Measurements from ENCODE around the gene HAPLN2. TPM values are rescaled to one million over a fixed set of nuclear protein-coding genes. Genes with fewer than 3 reads are reported as not detected.

Gene HAPLN2
- total and polyA plus RNA-seq, 2 experiments from 2014 or later, result not detected

GRCh38 chr1:156626079-156626438 lies 6.8 kb downstream of the HAPLN2 start:
- H3K9me3 ChIP-seq (ENCODE audit: low read depth), result no peaks in the 10 kb centered on the region
- no peaks in the 10 kb centered on the region for H3K36me3 ChIP-seq (replicated peaks; ENCODE audit: insufficient read depth, low read depth)
- no peak overlapping the region for H3K27ac ChIP-seq
- peak overlapping the region; percentile 90 for H3K4me2 ChIP-seq
- peaks cover 76% of the 10 kb centered on the region for H3K27me3 ChIP-seq
- peaks cover 23% of the 10 kb centered on the region for H3K4me1 ChIP-seq (ENCODE audit: insufficient read depth)
- 45% methylated on average over 4 of the region's 4 CpGs for WGBS (ENCODE audit: low lambda C conversion rate, missing lambda C conversion rate)
- H3K79me2 ChIP-seq, result no peaks in the 10 kb centered on the region
- no peaks in the 10 kb centered on the region for H4K20me1 ChIP-seq (ENCODE audit: insufficient read depth, poor library complexity, severe bottlenecking)
- DNase-seq (ENCODE audit: low spot score), result no peak
- H3K9me2 ChIP-seq (replicated peaks; ENCODE audit: insufficient read depth), result no peaks in the 10 kb centered on the region
- TF ChIP-seq EZH2 (IDR thresholded peaks at IDR 0.05; ENCODE audit: borderline replicate concordance), result no peak
- no peak for TF ChIP-seq EZH2phosphoT487 (IDR thresholded peaks at IDR 0.05; ENCODE audit: low read depth, severe bottlenecking, unreplicated experiment)
- TF ChIP-seq, protein P1, sequence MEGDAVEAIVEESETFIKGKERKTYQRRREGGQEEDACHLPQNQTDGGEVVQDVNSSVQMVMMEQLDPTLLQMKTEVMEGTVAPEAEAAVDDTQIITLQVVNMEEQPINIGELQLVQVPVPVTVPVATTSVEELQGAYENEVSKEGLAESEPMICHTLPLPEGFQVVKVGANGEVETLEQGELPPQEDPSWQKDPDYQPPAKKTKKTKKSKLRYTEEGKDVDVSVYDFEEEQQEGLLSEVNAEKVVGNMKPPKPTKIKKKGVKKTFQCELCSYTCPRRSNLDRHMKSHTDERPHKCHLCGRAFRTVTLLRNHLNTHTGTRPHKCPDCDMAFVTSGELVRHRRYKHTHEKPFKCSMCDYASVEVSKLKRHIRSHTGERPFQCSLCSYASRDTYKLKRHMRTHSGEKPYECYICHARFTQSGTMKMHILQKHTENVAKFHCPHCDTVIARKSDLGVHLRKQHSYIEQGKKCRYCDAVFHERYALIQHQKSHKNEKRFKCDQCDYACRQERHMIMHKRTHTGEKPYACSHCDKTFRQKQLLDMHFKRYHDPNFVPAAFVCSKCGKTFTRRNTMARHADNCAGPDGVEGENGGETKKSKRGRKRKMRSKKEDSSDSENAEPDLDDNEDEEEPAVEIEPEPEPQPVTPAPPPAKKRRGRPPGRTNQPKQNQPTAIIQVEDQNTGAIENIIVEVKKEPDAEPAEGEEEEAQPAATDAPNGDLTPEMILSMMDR (IDR thresholded peaks at IDR 0.05; ENCODE audit: poor library complexity), result no peak
- H3K4me3 ChIP-seq, result no peak overlapping the region
- H2AFZ ChIP-seq, result no peak overlapping the region

DNA sequence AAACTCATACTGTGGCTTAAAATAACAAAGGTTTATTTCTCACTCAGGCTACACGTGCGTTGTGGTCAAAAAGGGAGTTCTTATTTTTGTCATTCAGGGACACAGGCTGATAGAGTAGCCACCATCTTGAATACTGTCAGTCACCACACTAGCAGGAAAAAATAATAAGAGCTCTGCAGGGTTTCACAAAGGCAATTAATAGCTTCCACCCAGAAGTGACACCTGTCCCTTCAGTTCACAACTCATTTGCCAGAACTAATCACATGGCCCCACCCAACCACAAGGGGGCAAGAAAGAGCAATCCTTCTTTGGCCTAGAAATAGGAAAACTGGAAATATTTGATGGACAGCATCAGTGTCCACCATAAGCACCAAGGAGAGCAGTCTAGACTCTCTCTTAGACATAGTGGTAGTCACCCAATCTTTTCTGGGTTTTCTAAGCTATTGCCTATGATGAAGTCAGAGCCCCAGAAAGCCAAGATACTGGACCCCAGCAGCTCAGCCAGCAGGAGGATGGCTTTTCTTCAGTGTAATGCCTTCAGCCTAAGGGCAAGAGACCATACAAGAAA lies 8.2 kb downstream of the HAPLN2 start:
- Histone ChIP-seq H3K79me2 (no peaks in the 10 kb centered on the region), H3K4me2 (no peak overlapping the region), H2AFZ (no peak overlapping the region), H3K9me3 (ENCODE audit: low read depth) (no peaks in the 10 kb centered on the region), H3K9me2 (replicated peaks; ENCODE audit: insufficient read depth) (no peaks in the 10 kb centered on the region), H3K27ac (no peak overlapping the region), H3K4me1 (ENCODE audit: insufficient read depth) (peaks cover 23% of the 10 kb centered on the region), H3K27me3 (peaks cover 75% of the 10 kb centered on the region), H3K4me3 (no peak overlapping the region), H4K20me1 (ENCODE audit: insufficient read depth, poor library complexity, severe bottlenecking) (no peaks in the 10 kb centered on the region), H3K36me3 (replicated peaks; ENCODE audit: insufficient read depth, low read depth) (no peaks in the 10 kb centered on the region)
- WGBS (ENCODE audit: low lambda C conversion rate, missing lambda C conversion rate), result 90% methylated on average over 2 of the region's 2 CpGs
- TF ChIP-seq, protein P1 (IDR thresholded peaks at IDR 0.05; ENCODE audit: poor library complexity), result peak; percentile 52
- TF ChIP-seq EZH2phosphoT487 (IDR thresholded peaks at IDR 0.05; ENCODE audit: low read depth, severe bottlenecking, unreplicated experiment) (no peak), EZH2 (IDR thresholded peaks at IDR 0.05; ENCODE audit: borderline replicate concordance) (no peak)
- peak; percentile 59 for DNase-seq (ENCODE audit: low spot score)

DNA sequence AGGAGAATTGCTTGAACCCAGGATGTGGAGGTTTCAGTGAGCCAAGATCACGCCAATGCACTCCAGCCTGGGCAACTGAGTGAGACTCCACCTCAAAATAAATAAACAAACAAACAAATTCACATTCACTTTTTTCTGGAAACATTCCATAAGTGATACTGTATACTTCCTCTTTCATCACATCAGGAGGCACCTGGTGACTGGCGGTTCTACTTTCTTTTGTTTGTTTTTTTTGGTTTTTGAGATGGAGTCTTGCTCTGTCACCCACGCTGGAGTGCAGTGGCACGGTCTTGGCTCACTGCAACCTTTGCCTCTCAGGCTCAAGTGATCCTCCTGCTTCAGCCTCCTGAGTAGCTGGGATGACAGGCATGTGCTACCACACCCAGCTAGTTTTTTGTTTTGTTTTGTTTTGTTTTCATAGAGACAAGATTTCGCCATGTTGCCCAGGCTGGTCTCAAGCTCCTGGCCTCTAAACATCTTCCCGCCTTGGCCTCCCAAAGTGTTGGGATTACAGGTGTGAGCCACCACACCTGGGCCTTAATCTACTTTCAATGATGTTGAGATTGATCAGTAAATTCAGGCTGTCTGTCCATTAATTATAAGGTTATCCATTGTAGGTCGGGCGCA lies 10.7 kb downstream of the HAPLN2 start:
- H3K4me3 ChIP-seq, result no peak overlapping the region
- WGBS (ENCODE audit: low lambda C conversion rate, missing lambda C conversion rate), result 86% methylated on average over 8 of the region's 8 CpGs
- TF ChIP-seq EZH2phosphoT487 (IDR thresholded peaks at IDR 0.05; ENCODE audit: low read depth, severe bottlenecking, unreplicated experiment), result no peak
- TF ChIP-seq, protein P1 (IDR thresholded peaks at IDR 0.05; ENCODE audit: poor library complexity), result no peak
- TF ChIP-seq EZH2 (IDR thresholded peaks at IDR 0.05; ENCODE audit: borderline replicate concordance), result no peak
- no peak overlapping the region for H3K4me2 ChIP-seq
- no peak for DNase-seq (ENCODE audit: low spot score)
- peaks cover 75% of the 10 kb centered on the region for H3K27me3 ChIP-seq
- H2AFZ ChIP-seq, result no peak overlapping the region
- H3K9me2 ChIP-seq (replicated peaks; ENCODE audit: insufficient read depth), result no peaks in the 10 kb centered on the region
- H3K79me2 ChIP-seq, result no peaks in the 10 kb centered on the region
- H3K9me3 ChIP-seq (ENCODE audit: low read depth), result no peaks in the 10 kb centered on the region
- peaks cover 11% of the 10 kb centered on the region for H3K4me1 ChIP-seq (ENCODE audit: insufficient read depth)
- H4K20me1 ChIP-seq (ENCODE audit: insufficient read depth, poor library complexity, severe bottlenecking), result no peaks in the 10 kb centered on the region
- H3K36me3 ChIP-seq (replicated peaks; ENCODE audit: insufficient read depth, low read depth), result no peaks in the 10 kb centered on the region
- no peak overlapping the region for H3K27ac ChIP-seq

Measured in hepatocyte (in vitro differentiated cells).